SK-N-SH (cell line): ENCODE measurements around the gene PPP1R17. TPM values are rescaled to one million over a fixed set of nuclear protein-coding genes. Genes with fewer than 3 reads are reported as not detected.

Experiments
- polyA plus RNA-seq, 3 experiments: library from polyadenylated mRNA; depleted of rRNA; stranded (reverse); fragments of >200 nt; gene quantifications; 2 replicates each; pipeline ENCODE4 v1.2.3, GENCODE V29; 2012

PPP1R17 gene
- polyA plus RNA-seq, 1 of the 3 experiments (the other 2 are of a cell fraction): not detected

Other genes starting within 250 kb of the PPP1R17 start
- not detected in 2 replicates for gene ITPRID1, start 173.1 kb upstream of the PPP1R17 start, polyA plus RNA-seq (2012; rRNA removed)